Measurements from ENCODE around the gene TRAPPC5.

Gene TRAPPC5

GRCh38 chr19:7677669-7678311, 2.8 kb upstream of the TRAPPC5 start:
- DNase-seq = no peak

GRCh38 chr19:7678971-7679751, 1.5 kb upstream of the TRAPPC5 start:
- DNase-seq = peak; percentile 76

GRCh38 chr19:7679771-7680605, 645 bp upstream of the TRAPPC5 start:
- no peak for DNase-seq

GRCh38 chr19:7681340-7682174, 924 bp downstream of the TRAPPC5 start:
- peak; percentile 94 for DNase-seq

- no peak for DNase-seq
Observed at GRCh38 chr19:7682175-7682855, 1.7 kb downstream of the TRAPPC5 start.

GRCh38 chr19:7685546-7686445, 5.2 kb downstream of the TRAPPC5 start:
- DNase-seq = no peak

- DNase-seq = no peak
Observed at GRCh38 chr19:7687177-7687576, 6.5 kb downstream of the TRAPPC5 start.

GRCh38 chr19:7689165-7689564, 8.5 kb downstream of the TRAPPC5 start:
- no peak for DNase-seq

- no peak for DNase-seq
Observed at GRCh38 chr19:7690779-7691258, 10.2 kb downstream of the TRAPPC5 start.

GRCh38 chr19:7691497-7691896, 10.9 kb downstream of the TRAPPC5 start:
- peak; percentile 30 for DNase-seq

GRCh38 chr19:7692417-7693088, 11.9 kb downstream of the TRAPPC5 start:
- peak; percentile 38 for DNase-seq

GRCh38 chr19:7694499-7694898, 13.9 kb downstream of the TRAPPC5 start:
- DNase-seq = no peak

- DNase-seq = no peak
Observed at GRCh38 chr19:7697721-7698287, 17.2 kb downstream of the TRAPPC5 start.

- DNase-seq = no peak
Observed at GRCh38 chr19:7698583-7698982, 17.9 kb downstream of the TRAPPC5 start.

- no peak for DNase-seq
Observed at GRCh38 chr19:7699003-7699402, 18.4 kb downstream of the TRAPPC5 start.

GRCh38 chr19:7699417-7700401, 19.1 kb downstream of the TRAPPC5 start:
- peak; percentile 75 for DNase-seq

GRCh38 chr19:7701049-7701653, 20.5 kb downstream of the TRAPPC5 start:
- DNase-seq = no peak

Measured in activated CD4-positive, alpha-beta T cell treated with anti-CD3 and anti-CD28 coated beads for 48 hours (primary cell).